HL-60 (cell line): Measurements from ENCODE around the gene STON1.

Source experiments
- POLR2AphosphoS5 ChIP-seq: IDR thresholded peaks from 2 replicates; pipeline ENCODE4 v1.6.1; 2012; ENCODE audit warnings: low read depth
- TF ChIP-seq, protein P1 (sequence below): IDR thresholded peaks from one replicate; pipeline ENCODE4 v1.5.1; 2011; ENCODE audit warnings: low read length, control low read depth, inconsistent platforms; ENCODE audit not compliant: insufficient read depth

DNA sequence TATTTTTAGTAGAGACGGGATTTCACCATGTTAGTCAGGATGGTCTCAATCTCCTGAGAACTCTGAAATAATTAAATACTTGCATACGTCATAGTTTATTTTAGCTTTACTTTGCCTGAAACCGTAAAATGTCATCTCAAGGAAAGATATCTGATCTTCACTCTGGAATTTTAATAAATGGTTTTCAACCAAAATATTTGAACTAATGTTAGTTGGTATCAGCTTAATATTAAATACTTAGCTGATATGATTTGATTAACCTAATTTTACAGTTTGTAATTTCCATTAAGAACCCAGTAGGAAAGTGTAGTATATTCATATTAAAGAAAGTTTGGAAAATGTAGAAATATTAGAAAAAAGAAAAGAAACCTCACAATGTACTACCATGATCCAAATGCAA is 41.4 kb upstream of the STON1 start:
- TF ChIP-seq, protein P1, sequence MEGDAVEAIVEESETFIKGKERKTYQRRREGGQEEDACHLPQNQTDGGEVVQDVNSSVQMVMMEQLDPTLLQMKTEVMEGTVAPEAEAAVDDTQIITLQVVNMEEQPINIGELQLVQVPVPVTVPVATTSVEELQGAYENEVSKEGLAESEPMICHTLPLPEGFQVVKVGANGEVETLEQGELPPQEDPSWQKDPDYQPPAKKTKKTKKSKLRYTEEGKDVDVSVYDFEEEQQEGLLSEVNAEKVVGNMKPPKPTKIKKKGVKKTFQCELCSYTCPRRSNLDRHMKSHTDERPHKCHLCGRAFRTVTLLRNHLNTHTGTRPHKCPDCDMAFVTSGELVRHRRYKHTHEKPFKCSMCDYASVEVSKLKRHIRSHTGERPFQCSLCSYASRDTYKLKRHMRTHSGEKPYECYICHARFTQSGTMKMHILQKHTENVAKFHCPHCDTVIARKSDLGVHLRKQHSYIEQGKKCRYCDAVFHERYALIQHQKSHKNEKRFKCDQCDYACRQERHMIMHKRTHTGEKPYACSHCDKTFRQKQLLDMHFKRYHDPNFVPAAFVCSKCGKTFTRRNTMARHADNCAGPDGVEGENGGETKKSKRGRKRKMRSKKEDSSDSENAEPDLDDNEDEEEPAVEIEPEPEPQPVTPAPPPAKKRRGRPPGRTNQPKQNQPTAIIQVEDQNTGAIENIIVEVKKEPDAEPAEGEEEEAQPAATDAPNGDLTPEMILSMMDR: no peak
- TF ChIP-seq POLR2AphosphoS5: no peak
